IMR-90 (cell line): ENCODE results near the gene CRISP2. TPM values are rescaled to one million over a fixed set of nuclear protein-coding genes. Genes with fewer than 3 reads are reported as not detected.

ENCODE experiments used
- ATAC-seq: fragments of 200-7000 bp; cut with Tn5 transposase; 2 replicates; pipeline ENCODE4 v1.9.1; 2020; ENCODE audit warnings: low read depth, mild to moderate bottlenecking, moderate library complexity
- BruUV-seq: library from RNA; stranded (reverse); fragments of 400-500 nt; replicated peaks from 2 replicates; lab custom pipeline; 2021; lab: Mats Ljungman, UMichigan
- CTCF ChIA-PET: fragments of 300-600 bp; formaldehyde crosslinking; extraction: SDS; loops from one replicate; lab custom pipeline; 2021; ENCODE audit warnings: antibody characterized with exemption; lab: Yijun Ruan, JAX
- POLR2A ChIA-PET: fragments of 300-600 bp; sonication (Branson Sonifier 250); formaldehyde crosslinking; loops from one replicate; lab custom pipeline; 2022; ENCODE audit warnings: antibody characterized with exemption; ENCODE audit not compliant: unreplicated experiment; lab: Charles Lee
- DNase-seq: peaks from one replicate; pipeline ENCODE4 v3.0.0; 2013
- H2AFZ ChIP-seq: replicated peaks from 2 replicates; pipeline ENCODE3; 2013; ENCODE audit warnings: low read length, mild to moderate bottlenecking; ENCODE audit not compliant: poor library complexity
- H2AK5ac ChIP-seq: 2 replicates; pipeline ENCODE4 v1.6.1; 2013; ENCODE audit warnings: low read depth, low read length, inconsistent platforms
- H2AK9ac ChIP-seq: replicated peaks from 2 replicates; pipeline ENCODE3; 2013; ENCODE audit warnings: mild to moderate bottlenecking, low read depth, low read length, moderate library complexity; ENCODE audit not compliant: poor library complexity
- H2BK120ac ChIP-seq: 2 replicates; pipeline ENCODE4 v1.6.1; 2013; ENCODE audit warnings: low read depth, low read length, inconsistent platforms
- H2BK15ac ChIP-seq: 3 replicates; pipeline ENCODE4 v1.6.1; 2013; ENCODE audit warnings: low read depth, low read length, inconsistent platforms
- H2BK20ac ChIP-seq: 2 replicates; pipeline ENCODE4 v1.6.1; 2013; ENCODE audit warnings: low read depth, mild to moderate bottlenecking, inconsistent platforms, low read length, moderate library complexity
- H2BK5ac ChIP-seq: 2 replicates; pipeline ENCODE4 v1.6.1; 2013; ENCODE audit warnings: mild to moderate bottlenecking, low read depth, low read length, inconsistent platforms; ENCODE audit not compliant: poor library complexity, severe bottlenecking
- H3K14ac ChIP-seq: replicated peaks from 2 replicates; pipeline ENCODE4 v1.6.1; 2013; ENCODE audit warnings: low read depth, low read length, inconsistent platforms
- H3K18ac ChIP-seq: 2 replicates; pipeline ENCODE4 v1.6.1; 2013; ENCODE audit warnings: low read depth, low read length, control low read depth
- H3K23ac ChIP-seq: 2 replicates; pipeline ENCODE4 v1.6.1; 2013; ENCODE audit warnings: low read depth, low read length, inconsistent platforms
- H3K27ac ChIP-seq: 2 replicates; pipeline ENCODE4 v1.5.1; 2013; ENCODE audit warnings: mild to moderate bottlenecking, control low read depth, low read length; ENCODE audit not compliant: insufficient read depth
- H3K27me3 ChIP-seq: 2 replicates; pipeline ENCODE4 v1.6.1; 2013; ENCODE audit warnings: low read length; ENCODE audit not compliant: control insufficient read depth, insufficient read depth
- H3K36me3 ChIP-seq: 2 replicates; pipeline ENCODE4 v1.6.1; 2013; ENCODE audit warnings: low read length, mixed read lengths; ENCODE audit not compliant: control insufficient read depth, insufficient read depth
- H3K4ac ChIP-seq: 2 replicates; pipeline ENCODE4 v1.6.1; 2013; ENCODE audit warnings: low read depth, low read length, inconsistent platforms
- H3K4me1 ChIP-seq: 2 replicates; pipeline ENCODE4 v1.6.1; 2013; ENCODE audit warnings: low read length, mixed read lengths; ENCODE audit not compliant: control insufficient read depth, insufficient read depth
- H3K4me2 ChIP-seq: 2 replicates; pipeline ENCODE4 v1.6.1; 2013; ENCODE audit warnings: low read depth, mild to moderate bottlenecking, control low read depth, low read length, moderate library complexity
- H3K4me3 ChIP-seq: 2 replicates; pipeline ENCODE4 v1.5.1; 2013; ENCODE audit warnings: low read depth, mild to moderate bottlenecking, control low read depth, low read length, moderate library complexity; ENCODE audit not compliant: insufficient read depth
- H3K56ac ChIP-seq: 2 replicates; pipeline ENCODE4 v1.6.1; 2013; ENCODE audit warnings: low read length, inconsistent platforms; ENCODE audit not compliant: insufficient read depth; ENCODE audit errors: extremely low read depth
- H3K79me1 ChIP-seq, 2 experiments: 2 replicates each; pipeline ENCODE4 v1.6.1; 2013; ENCODE audit warnings: low read length in 2 of 2, inconsistent platforms in 1 of 2, low read depth in 1 of 2
- H3K9ac ChIP-seq: 2 replicates; pipeline ENCODE4 v1.6.1; 2013; ENCODE audit warnings: low read depth, low read length, control low read depth
- H3K9me1 ChIP-seq: 2 replicates; pipeline ENCODE4 v1.6.1; 2013; ENCODE audit warnings: low read length, inconsistent platforms; ENCODE audit not compliant: insufficient read depth
- H3K9me3 ChIP-seq: 2 replicates; pipeline ENCODE4 v1.6.1; 2013; ENCODE audit warnings: low read length; ENCODE audit not compliant: control insufficient read depth, insufficient read depth
- H4K20me1 ChIP-seq: 2 replicates; pipeline ENCODE4 v1.6.1; 2013; ENCODE audit warnings: low read length, inconsistent platforms; ENCODE audit not compliant: insufficient read depth
- H4K5ac ChIP-seq: 2 replicates; pipeline ENCODE4 v1.6.1; 2013; ENCODE audit warnings: mild to moderate bottlenecking, low read depth, low read length, control low read depth
- H4K8ac ChIP-seq, 2 experiments: 2 replicates each; pipeline ENCODE4 v1.6.1; 2013; ENCODE audit warnings: low read depth in 2 of 2, low read length in 2 of 2, control low read depth in 1 of 2, inconsistent platforms in 1 of 2
- H4K91ac ChIP-seq: 2 replicates; pipeline ENCODE4 v1.6.1; 2013; ENCODE audit warnings: low read depth, low read length, inconsistent platforms; ENCODE audit not compliant: insufficient read depth
- BHLHE40 ChIP-seq: fragments of 150-350 bp; IDR thresholded peaks from 2 replicates; pipeline ENCODE4 v1.6.1; 2016; ENCODE audit warnings: mild to moderate bottlenecking, low read depth, low read length
- CEBPB ChIP-seq: IDR thresholded peaks from 2 replicates; pipeline ENCODE4 v1.6.1; 2012; ENCODE audit warnings: low read depth, low read length, improper control_type of control experiment
- CHD1 ChIP-seq: IDR thresholded peaks from 2 replicates; pipeline ENCODE4 v1.6.1; 2012; ENCODE audit warnings: low read depth, low read length, improper control_type of control experiment
- FOS ChIP-seq: fragments of 150-350 bp; IDR thresholded peaks from 2 replicates; pipeline ENCODE4 v1.6.1; 2016; ENCODE audit warnings: low read depth, low read length
- MAFK ChIP-seq: IDR thresholded peaks from 2 replicates; pipeline ENCODE4 v1.6.1; 2012; ENCODE audit warnings: low read depth, low read length, improper control_type of control experiment
- MAZ ChIP-seq: IDR thresholded peaks from 2 replicates; pipeline ENCODE4 v1.6.1; 2012; ENCODE audit warnings: low read depth, mild to moderate bottlenecking, low read length, improper control_type of control experiment, moderate library complexity, borderline replicate concordance
- MXI1 ChIP-seq: IDR thresholded peaks from 2 replicates; pipeline ENCODE4 v1.6.1; 2012; ENCODE audit warnings: low read depth, mild to moderate bottlenecking, low read length, moderate library complexity, borderline replicate concordance
- NFE2L2 ChIP-seq: fragments of 150-350 bp; IDR thresholded peaks from 2 replicates; pipeline ENCODE4 v1.6.1; 2016; ENCODE audit warnings: low read depth, mild to moderate bottlenecking, low read length
- POLR2A ChIP-seq: IDR thresholded peaks from 2 replicates; pipeline ENCODE4 v1.6.1; 2012; ENCODE audit warnings: mild to moderate bottlenecking, low read depth, low read length
- RCOR1 ChIP-seq: IDR thresholded peaks from 2 replicates; pipeline ENCODE4 v1.6.1; 2012; ENCODE audit warnings: mild to moderate bottlenecking, low read length, improper control_type of control experiment; ENCODE audit not compliant: insufficient replicate concordance
- RFX5 ChIP-seq: IDR thresholded peaks from 2 replicates; pipeline ENCODE4 v1.8.0; 2012; ENCODE audit warnings: low read depth, mild to moderate bottlenecking, low read length, moderate library complexity
- SMC3 ChIP-seq: fragments of 150-350 bp; IDR thresholded peaks from 2 replicates; pipeline ENCODE4 v1.6.1; 2016; ENCODE audit warnings: low read depth, mild to moderate bottlenecking, antibody characterized with exemption, low read length, moderate library complexity
- WGBS, 2 experiments: methylation state at CpG; one replicate each; pipeline versions ENCODE4 v1.1.5 to v1.1.7; 2013; ENCODE audit warnings: missing lambda C conversion rate in 2 of 2; ENCODE audit not compliant: insufficient read length in 1 of 2; ENCODE audit errors: extremely low coverage in 2 of 2; 5-methylcytosine and 5-hydroxymethylcytosine counted together
- dilution Hi-C: fragments of 300-500 bp; cut with HindIII; formaldehyde crosslinking; loops from one replicate; pipeline ENCODE4 v1.14.3; 2018; ENCODE audit warnings: low sequenced_read_pairs; ENCODE audit not compliant: unreplicated experiment
- in situ Hi-C: fragments of 300-500 bp; cut with MboI; formaldehyde crosslinking; loops from 3 replicates; pipeline ENCODE4 v1.14.3; 2019; ENCODE audit warnings: low sequenced_read_pairs, inconsistent platforms, mixed read lengths
- intact Hi-C: fragments of 100-400 bp; cut with micrococcal nuclease; formaldehyde crosslinking; loops from 2 replicates; pipeline ENCODE4 v1.10.0; 2022
- polyA plus RNA-seq, 3 experiments: library from polyadenylated mRNA; depleted of rRNA; stranded (reverse); fragments of >200 nt; gene quantifications; 2 replicates each; pipeline ENCODE4 v1.2.3, GENCODE V29; 2012; ENCODE audit warnings: low replicate concordance in 1 of 3
- total RNA-seq: library from RNA; depleted of rRNA; stranded (reverse); fragments of >200 nt; gene quantifications from 2 replicates; pipeline ENCODE4 v1.2.3, GENCODE V29; 2012
- TF ChIP-seq, protein P1 (sequence below): fragments of 150-350 bp; IDR thresholded peaks from 2 replicates; pipeline ENCODE4 v1.6.1; 2016; ENCODE audit warnings: low read depth, mild to moderate bottlenecking, low read length, moderate library complexity, borderline replicate concordance
- TF ChIP-seq, protein P2 (sequence below): conservative IDR thresholded peaks from 2 replicates; pipeline ENCODE4 v1.5.1; 2012; ENCODE audit warnings: mild to moderate bottlenecking, low read depth, low read length, improper control_type of control experiment
- TF ChIP-seq, protein P3 (sequence below): fragments of 150-350 bp; IDR thresholded peaks from 2 replicates; pipeline ENCODE4 v1.6.1; 2017; ENCODE audit warnings: mild to moderate bottlenecking, antibody characterized with exemption, low read length, low read depth

CRISP2 gene
- total and polyA plus RNA-seq, 2 of the 4 experiments (the other 2 are of a cell fraction): not detected

DNA sequence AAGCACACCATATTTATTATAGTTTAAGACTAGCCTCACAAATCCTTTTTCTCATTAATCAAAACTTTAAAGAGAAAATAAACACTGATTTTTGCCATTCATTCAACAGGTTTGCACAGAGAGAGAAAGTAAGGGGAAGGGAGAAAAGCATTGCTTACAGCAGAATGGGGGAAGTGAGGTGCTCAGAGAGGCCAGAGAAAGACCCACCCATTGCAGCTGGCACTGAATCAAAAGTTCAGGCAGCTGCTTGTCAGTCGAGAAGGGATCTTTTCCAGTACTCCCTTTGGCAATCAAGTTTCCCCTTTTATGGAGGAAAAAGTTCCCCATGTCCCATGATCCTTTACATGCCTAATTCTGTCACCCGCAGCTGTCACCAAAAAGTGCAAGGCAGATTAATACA lies 8.0 kb upstream of the CRISP2 start:
- H2AK9ac ChIP-seq: no peak overlapping the region
- TF ChIP-seq, protein P1, sequence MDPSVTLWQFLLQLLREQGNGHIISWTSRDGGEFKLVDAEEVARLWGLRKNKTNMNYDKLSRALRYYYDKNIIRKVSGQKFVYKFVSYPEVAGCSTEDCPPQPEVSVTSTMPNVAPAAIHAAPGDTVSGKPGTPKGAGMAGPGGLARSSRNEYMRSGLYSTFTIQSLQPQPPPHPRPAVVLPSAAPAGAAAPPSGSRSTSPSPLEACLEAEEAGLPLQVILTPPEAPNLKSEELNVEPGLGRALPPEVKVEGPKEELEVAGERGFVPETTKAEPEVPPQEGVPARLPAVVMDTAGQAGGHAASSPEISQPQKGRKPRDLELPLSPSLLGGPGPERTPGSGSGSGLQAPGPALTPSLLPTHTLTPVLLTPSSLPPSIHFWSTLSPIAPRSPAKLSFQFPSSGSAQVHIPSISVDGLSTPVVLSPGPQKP: no peak
- TF ChIP-seq MXI1: no peak
- TF ChIP-seq POLR2A: no peak
- no peak for TF ChIP-seq CEBPB
- TF ChIP-seq BHLHE40: no peak
- TF ChIP-seq MAZ: no peak
- TF ChIP-seq MAFK: no peak
- no peak for TF ChIP-seq NFE2L2
- no peak for TF ChIP-seq SMC3
- TF ChIP-seq FOS: no peak
- TF ChIP-seq CHD1: no peak
- no peak for TF ChIP-seq RFX5
- TF ChIP-seq RCOR1: no peak
- TF ChIP-seq, protein P2, sequence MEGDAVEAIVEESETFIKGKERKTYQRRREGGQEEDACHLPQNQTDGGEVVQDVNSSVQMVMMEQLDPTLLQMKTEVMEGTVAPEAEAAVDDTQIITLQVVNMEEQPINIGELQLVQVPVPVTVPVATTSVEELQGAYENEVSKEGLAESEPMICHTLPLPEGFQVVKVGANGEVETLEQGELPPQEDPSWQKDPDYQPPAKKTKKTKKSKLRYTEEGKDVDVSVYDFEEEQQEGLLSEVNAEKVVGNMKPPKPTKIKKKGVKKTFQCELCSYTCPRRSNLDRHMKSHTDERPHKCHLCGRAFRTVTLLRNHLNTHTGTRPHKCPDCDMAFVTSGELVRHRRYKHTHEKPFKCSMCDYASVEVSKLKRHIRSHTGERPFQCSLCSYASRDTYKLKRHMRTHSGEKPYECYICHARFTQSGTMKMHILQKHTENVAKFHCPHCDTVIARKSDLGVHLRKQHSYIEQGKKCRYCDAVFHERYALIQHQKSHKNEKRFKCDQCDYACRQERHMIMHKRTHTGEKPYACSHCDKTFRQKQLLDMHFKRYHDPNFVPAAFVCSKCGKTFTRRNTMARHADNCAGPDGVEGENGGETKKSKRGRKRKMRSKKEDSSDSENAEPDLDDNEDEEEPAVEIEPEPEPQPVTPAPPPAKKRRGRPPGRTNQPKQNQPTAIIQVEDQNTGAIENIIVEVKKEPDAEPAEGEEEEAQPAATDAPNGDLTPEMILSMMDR: no peak
- TF ChIP-seq, protein P3, sequence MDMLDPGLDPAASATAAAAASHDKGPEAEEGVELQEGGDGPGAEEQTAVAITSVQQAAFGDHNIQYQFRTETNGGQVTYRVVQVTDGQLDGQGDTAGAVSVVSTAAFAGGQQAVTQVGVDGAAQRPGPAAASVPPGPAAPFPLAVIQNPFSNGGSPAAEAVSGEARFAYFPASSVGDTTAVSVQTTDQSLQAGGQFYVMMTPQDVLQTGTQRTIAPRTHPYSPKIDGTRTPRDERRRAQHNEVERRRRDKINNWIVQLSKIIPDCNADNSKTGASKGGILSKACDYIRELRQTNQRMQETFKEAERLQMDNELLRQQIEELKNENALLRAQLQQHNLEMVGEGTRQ: no peak
- H3K9me3 ChIP-seq: no peaks in the 10 kb centered on the region
- no peak overlapping the region for H3K27ac ChIP-seq
- no peaks in the 10 kb centered on the region for H3K4me1 ChIP-seq
- H3K9ac ChIP-seq: no peak overlapping the region
- no peak overlapping the region for H3K56ac ChIP-seq
- ATAC-seq: no peak
- no peaks in the 10 kb centered on the region for H3K79me1 ChIP-seq
- no peak overlapping the region for H2BK15ac ChIP-seq
- no peak overlapping the region for H4K5ac ChIP-seq
- WGBS, 2 experiments: no CpG with 5 or more reads among the region's 2 CpGs
- H3K4me2 ChIP-seq: no peak overlapping the region
- no peak overlapping the region for H2AK5ac ChIP-seq
- no peak overlapping the region for H2BK20ac ChIP-seq
- no peak overlapping the region for H3K4me3 ChIP-seq
- no peak overlapping the region for H3K14ac ChIP-seq
- no peak overlapping the region for H3K4ac ChIP-seq
- no peaks in the 10 kb centered on the region for H3K9me1 ChIP-seq
- CTCF ChIA-PET: interaction anchor here (0.6 kb wide), 1 partner anchor 1659 kb away, joined by 3 read pairs; no protein-coding TSS in a partner anchor
- no peak overlapping the region for H4K91ac ChIP-seq
- in situ Hi-C loops: no loop called here
- DNase-seq: no peak
- H4K20me1 ChIP-seq: no peaks in the 10 kb centered on the region
- no peak overlapping the region for H3K23ac ChIP-seq
- H4K8ac ChIP-seq: no peak overlapping the region
- no peak overlapping the region for H2AFZ ChIP-seq
- dilution Hi-C loops: no loop called here
- no peak overlapping the region for H2BK5ac ChIP-seq
- no TSS peak for BruUV-seq
- no peak overlapping the region for H2BK120ac ChIP-seq
- H3K27me3 ChIP-seq: no peaks in the 10 kb centered on the region
- no peaks in the 10 kb centered on the region for H3K36me3 ChIP-seq
- POLR2A ChIA-PET: no interaction called here
- H3K18ac ChIP-seq: no peak overlapping the region
- intact Hi-C loops: no loop called here
